Peyer's patch (tissue), 4 donors: Measurements from ENCODE around the gene RNF123.

Source experiments
- CTCF ChIP-seq, 6 experiments: fragments of 450-650 bp in 4 of 6; fragments of 200-600 bp in 2 of 6; sonication (generic) in 1 of 6; IDR thresholded peaks; one replicate each; pipeline ENCODE4 v1.5.1; 2017 to 2019; ENCODE audit warnings: antibody characterized with exemption in 6 of 6, mild to moderate bottlenecking in 3 of 6, moderate library complexity in 1 of 6
- POLR2A ChIP-seq, 2 donors: fragments of 450-650 bp; IDR thresholded peaks; one replicate each; pipeline ENCODE4 v1.5.1; 2017; ENCODE audit warnings: antibody characterized with exemption in 2 of 2, mild to moderate bottlenecking in 2 of 2, moderate library complexity in 2 of 2

GRCh38 chr3:49769926-49770325, 80.6 kb downstream of the RNF123 start:
- no peak for TF ChIP-seq CTCF (IDR thresholded peaks at IDR 0.05)
- no peak for TF ChIP-seq POLR2A (IDR thresholded peaks at IDR 0.05)
